GM18861 (cell line): Measurements from ENCODE around the gene CPLANE2.
"Not testable (repeated sequence)": the region's sequence is repeated elsewhere in the genome, so short reads cannot be mapped to it uniquely, and the experiment has no call there.

Source experiments
- ATAC-seq: cut with Tn5 transposase; IDR thresholded peaks from one replicate; pipeline ENCODE4 v1.9.1; 2021; ENCODE audit not compliant: unreplicated experiment

CPLANE2 gene

GRCh38 chr1:16210581-16210980, 26.4 kb downstream of the CPLANE2 start:
- ATAC-seq, result no peak

- no peak for ATAC-seq
Measured at GRCh38 chr1:16209847-16210407, 27.1 kb downstream of the CPLANE2 start.

- ATAC-seq, result no peak
Measured at GRCh38 chr1:16209132-16209846, 27.7 kb downstream of the CPLANE2 start.

DNA sequence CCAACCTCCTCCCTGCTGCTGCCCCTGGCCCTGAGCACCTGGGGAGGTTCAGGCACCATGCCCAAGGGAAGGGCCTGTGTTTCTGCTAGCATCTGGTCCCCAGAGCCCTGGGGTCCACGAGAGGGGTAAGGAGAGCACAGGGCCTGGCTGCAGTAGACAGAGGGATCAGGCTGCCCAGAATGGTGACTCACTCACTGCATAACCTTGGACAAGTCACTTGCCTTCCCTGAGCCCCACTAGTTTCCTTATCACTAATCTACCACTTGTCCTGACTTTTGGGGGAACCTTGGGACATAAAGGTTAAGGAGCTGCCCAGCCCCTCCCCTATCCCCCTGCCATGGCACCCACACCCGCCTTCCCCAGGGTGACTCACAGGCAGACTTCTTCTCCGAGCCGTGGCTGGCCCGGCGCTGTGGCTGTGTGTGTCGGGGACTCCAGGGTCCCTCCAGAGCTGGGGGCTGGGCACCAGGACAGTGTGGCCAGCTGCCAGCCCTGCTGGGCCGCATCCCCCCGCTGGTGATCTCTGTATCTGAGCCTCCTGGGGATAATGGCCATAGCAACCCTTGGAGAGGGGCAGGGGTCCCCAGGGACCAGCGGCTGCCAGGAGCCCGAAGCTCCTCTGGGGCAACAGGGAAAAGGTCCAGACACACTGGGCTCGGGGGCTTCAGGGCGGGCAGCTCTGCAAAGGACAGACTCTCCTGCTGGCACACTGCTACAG, 28.6 kb downstream of the CPLANE2 start:
- no peak for ATAC-seq

DNA sequence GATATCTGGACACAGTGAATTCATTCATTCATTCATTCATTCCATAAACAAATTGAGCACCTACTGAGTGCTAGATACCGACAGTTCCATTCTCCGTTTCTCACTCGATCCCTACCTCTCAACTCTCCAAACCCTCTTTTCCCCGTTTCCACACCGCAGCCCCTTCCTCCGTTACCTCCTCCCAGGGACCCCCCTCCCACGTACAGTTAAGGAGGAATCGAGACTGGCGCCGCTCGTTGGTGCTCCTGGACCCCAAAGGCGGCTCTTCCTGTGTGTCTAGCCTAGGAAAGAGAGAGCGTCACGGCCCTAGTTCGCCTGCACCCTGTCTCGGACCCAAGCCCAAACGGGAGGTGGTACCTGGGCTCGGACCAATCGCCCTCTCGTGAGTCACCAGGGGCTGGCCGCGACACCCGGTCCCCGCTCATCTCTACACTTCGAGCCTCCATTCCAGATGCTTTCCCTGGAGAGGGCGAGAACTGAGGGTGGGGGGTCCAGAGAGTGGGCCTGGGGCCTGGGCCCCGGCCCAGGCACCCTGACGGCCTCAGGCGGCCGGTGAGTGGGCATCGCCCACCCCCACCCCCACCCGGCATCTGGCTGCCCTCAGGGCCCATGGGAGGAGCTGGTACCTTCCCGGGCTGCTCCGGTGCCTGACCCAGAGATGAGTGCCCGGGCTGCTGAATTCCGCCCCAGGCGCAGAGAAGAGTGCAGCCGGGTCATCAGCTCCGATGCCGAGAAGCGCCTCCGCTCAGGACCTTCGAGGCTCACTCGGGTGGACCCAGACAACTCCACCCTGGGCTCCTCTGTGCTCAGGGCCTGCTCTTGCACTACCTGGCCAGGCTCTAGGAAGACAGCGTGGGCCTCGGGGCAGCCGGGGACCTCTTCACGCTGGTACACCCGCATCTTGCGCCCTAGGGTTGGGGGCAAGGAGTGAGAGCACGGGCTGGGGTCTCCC, 29.4 kb downstream of the CPLANE2 start:
- ATAC-seq, result no peak

DNA sequence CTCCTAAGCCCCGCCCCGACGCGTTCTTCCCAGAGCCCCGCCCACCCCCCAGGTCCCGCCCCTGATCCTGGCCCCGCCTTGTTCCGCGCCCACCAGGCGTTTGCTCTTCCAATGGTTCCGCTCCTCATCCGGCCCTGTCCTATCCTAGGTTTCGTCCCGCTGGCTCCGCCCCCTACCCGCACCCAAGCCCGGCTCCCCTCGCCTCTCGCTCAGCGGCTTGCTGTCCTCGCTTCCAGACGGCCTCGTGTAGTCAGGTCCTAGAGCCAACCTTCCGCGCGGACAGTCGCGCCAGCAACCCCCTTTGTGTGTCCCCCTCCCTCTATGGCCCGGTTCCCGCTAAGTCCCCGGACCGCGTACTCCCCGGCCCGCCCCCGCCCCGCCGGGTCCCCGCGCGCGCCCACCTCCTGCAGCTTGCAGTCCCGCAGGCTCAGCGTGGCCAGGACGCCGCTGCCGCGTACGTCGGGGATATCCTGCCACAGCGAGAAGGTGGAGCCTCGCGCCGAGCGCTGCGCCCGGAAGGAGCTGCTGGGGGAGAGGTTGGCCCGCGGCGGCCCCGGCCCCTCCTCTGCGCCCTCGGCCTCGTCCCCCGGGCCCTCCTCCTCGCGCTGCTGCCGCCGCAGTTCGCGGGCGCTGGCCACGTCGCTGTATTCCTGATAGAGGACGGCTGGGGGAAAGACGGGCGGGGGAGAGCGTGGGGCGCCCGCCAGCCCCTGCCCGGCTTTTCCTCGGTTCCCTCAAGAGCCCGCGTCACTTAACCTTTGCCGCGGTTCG, 30.3 kb downstream of the CPLANE2 start:
- peak; percentile 69 for ATAC-seq

GRCh38 chr1:16205891-16206546, 31.0 kb downstream of the CPLANE2 start:
- peak; percentile 21 for ATAC-seq

- no peak for ATAC-seq
Measured at GRCh38 chr1:16205334-16205671, 31.7 kb downstream of the CPLANE2 start.

- no peak for ATAC-seq
Measured at GRCh38 chr1:16204634-16205333, 32.2 kb downstream of the CPLANE2 start.

DNA sequence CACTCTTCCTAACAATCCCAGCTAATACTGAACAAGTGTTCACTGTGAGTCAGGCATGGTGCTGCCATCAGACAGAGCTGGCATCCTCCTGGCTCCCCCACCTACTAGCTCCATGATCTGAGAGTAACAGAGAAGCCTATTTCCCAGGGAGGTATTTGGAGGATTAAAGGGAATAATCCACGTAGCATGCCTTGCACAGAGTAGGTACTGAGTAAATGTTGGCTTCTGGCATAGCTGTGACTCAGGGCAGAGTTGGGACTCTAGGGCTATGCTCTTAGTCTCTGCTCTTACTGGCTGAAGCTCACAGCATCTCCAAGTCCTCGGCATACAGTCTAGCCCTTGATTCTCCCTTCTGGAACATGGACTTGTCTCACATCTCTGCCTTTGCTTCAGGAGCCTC, 32.8 kb downstream of the CPLANE2 start:
- ATAC-seq, result no peak

DNA sequence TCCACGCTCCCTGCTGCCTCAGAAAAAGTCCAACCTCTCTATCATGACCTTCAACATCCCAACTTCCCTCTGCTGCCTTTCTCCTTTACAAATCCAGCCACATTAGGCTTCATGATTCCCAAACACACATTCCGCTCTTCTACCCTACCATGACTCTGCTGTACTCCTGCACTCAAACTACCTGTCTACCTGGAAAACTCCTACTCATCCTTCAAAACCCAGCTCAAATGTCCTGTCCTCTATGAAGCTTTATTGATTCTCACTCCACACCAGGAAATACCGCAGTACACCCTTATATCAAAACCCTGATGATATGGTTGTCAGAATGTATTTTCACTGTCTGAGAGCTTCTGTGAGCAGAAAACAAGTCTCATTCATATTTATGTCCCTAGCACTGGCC, 33.4 kb downstream of the CPLANE2 start:
- no peak for ATAC-seq

GRCh38 chr1:16202281-16203210, 34.4 kb downstream of the CPLANE2 start:
- ATAC-seq, result no peak

GRCh38 chr1:16199700-16200099, 37.3 kb downstream of the CPLANE2 start:
- no peak for ATAC-seq

GRCh38 chr1:16199157-16199501, 37.9 kb downstream of the CPLANE2 start:
- no peak for ATAC-seq

- ATAC-seq, result no peak
Measured at GRCh38 chr1:16198444-16199156, 38.4 kb downstream of the CPLANE2 start.

GRCh38 chr1:16196874-16197273, 40.1 kb downstream of the CPLANE2 start:
- ATAC-seq, result no peak

DNA sequence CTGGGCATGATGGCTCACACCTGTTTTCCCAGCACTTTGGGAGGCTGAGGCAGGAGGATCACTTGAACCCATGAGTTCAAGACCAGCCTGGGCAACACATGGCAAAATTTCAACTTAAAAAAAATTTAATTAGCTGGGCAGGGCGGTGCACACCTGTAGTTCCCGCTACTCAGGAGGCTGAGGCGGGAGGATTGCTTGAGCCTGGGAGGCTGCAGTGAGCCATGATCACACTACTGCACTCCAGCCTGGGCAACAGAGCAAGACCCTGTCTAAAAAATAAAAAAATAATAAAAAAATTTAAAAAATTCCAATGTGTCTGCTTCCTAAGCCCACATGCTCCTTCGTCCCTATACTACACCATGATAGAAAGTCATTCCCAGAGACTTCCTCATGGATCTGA, 40.8 kb downstream of the CPLANE2 start:
- not testable (repeated sequence) for ATAC-seq

DNA sequence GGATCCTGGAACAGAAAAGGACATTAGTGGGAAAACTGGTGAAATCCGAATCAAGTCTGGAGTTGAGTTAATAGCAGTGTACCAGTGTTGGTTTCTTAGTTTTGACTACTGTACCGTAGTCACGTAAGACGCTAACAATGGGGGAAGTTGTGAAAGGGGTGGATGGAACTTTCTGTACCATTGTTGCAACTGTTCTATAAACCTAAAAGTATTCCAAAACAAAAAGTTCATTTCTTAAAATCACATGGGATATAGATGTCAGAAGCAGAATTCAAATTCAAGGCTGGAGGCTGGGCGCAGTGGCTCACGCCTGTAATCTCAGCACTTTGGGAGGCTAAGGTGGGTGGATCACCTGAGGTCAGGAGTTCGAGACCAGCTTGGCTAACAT, 41.5 kb downstream of the CPLANE2 start:
- no peak for ATAC-seq
